ENCODE data around the gene TRIM41. TPM values are rescaled to one million over a fixed set of nuclear protein-coding genes. Genes with fewer than 3 reads are reported as not detected.
"Not testable (repeated sequence)": the region's sequence is repeated elsewhere in the genome, so short reads cannot be mapped to it uniquely, and the experiment has no call there.

The TRIM41 gene
- polyA plus RNA-seq, 1 donor from 2014 or later: 32.1 TPM

GRCh38 chr5:181263633-181264032 is 40.6 kb downstream of the TRIM41 start:
- Histone ChIP-seq H2AFZ (ENCODE audit: low read depth, low read length) (no peak overlapping the region), H3K36me3 (ENCODE audit: insufficient read depth, low read length) (no peaks in the 10 kb centered on the region), H3F3A (ENCODE audit: insufficient read depth, low read length, poor library complexity, severe bottlenecking) (no peaks in the 10 kb centered on the region), H3K79me2 (replicated peaks; ENCODE audit: insufficient read depth, low read length) (peaks cover 34% of the 10 kb centered on the region), H3K4me2 (ENCODE audit: low read length) (no peak overlapping the region), H4K20me1 (ENCODE audit: insufficient read depth) (no peaks in the 10 kb centered on the region), H3K9ac (ENCODE audit: low read length) (no peak overlapping the region), H3K4me3 (ENCODE audit: low read length) (no peak overlapping the region), H3K27me3 (ENCODE audit: insufficient read depth, low read depth, low read length) (no peaks in the 10 kb centered on the region), H3K9me3 (ENCODE audit: low read length) (no peaks in the 10 kb centered on the region), H3K27ac (ENCODE audit: low read length) (no peak overlapping the region), H3K9me2 (ENCODE audit: insufficient read depth, low read length) (no peaks in the 10 kb centered on the region)
- no peak for TF ChIP-seq POLR2AphosphoS5 (IDR thresholded peaks at IDR 0.05)

DNA sequence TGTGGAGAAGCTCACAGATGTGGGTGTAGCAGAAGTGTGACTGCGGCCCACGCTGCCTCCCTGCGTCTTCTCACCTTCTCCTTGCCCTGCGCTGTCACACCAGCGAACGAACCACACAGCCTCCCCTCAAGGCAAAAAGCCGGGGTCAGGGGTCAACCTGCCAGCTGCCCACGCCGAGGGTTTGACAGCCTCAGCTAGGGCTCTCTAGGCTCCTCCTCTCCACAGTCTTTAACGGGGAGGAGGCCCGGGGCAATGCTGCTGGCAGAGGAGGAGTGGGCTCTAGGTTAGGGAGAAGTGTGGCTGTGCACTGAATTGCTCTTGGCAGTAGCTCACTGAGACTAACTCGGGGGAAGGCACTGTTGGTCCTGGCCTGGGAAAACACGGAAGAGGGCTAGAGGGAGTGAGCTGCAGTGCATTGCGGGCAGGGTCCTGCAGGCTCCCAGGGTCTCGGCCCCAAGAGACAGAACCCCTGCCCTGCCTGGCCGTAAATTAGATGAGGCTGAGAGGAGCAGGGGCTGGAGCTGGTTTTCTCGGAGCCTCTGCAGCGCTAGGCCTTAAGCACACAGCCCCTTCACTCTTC is 42.1 kb downstream of the TRIM41 start:
- Histone ChIP-seq H3K36me3 (ENCODE audit: insufficient read depth, low read length) (no peaks in the 10 kb centered on the region), H3K27ac (ENCODE audit: low read length) (no peak overlapping the region), H3F3A (ENCODE audit: insufficient read depth, low read length, poor library complexity, severe bottlenecking) (no peaks in the 10 kb centered on the region), H3K4me3 (ENCODE audit: low read length) (no peak overlapping the region), H3K9me2 (ENCODE audit: insufficient read depth, low read length) (no peaks in the 10 kb centered on the region), H3K79me2 (replicated peaks; ENCODE audit: insufficient read depth, low read length) (peaks cover 18% of the 10 kb centered on the region), H2AFZ (ENCODE audit: low read depth, low read length) (no peak overlapping the region), H3K9me3 (ENCODE audit: low read length) (no peaks in the 10 kb centered on the region), H3K27me3 (ENCODE audit: insufficient read depth, low read depth, low read length) (no peaks in the 10 kb centered on the region), H3K9ac (ENCODE audit: low read length) (no peak overlapping the region), H3K4me2 (ENCODE audit: low read length) (no peak overlapping the region), H4K20me1 (ENCODE audit: insufficient read depth) (no peaks in the 10 kb centered on the region)
- TF ChIP-seq MXI1 (conservative IDR thresholded peaks at IDR 0.05; ENCODE audit: poor library complexity, severe bottlenecking): no peak
- TF ChIP-seq, protein P1, sequence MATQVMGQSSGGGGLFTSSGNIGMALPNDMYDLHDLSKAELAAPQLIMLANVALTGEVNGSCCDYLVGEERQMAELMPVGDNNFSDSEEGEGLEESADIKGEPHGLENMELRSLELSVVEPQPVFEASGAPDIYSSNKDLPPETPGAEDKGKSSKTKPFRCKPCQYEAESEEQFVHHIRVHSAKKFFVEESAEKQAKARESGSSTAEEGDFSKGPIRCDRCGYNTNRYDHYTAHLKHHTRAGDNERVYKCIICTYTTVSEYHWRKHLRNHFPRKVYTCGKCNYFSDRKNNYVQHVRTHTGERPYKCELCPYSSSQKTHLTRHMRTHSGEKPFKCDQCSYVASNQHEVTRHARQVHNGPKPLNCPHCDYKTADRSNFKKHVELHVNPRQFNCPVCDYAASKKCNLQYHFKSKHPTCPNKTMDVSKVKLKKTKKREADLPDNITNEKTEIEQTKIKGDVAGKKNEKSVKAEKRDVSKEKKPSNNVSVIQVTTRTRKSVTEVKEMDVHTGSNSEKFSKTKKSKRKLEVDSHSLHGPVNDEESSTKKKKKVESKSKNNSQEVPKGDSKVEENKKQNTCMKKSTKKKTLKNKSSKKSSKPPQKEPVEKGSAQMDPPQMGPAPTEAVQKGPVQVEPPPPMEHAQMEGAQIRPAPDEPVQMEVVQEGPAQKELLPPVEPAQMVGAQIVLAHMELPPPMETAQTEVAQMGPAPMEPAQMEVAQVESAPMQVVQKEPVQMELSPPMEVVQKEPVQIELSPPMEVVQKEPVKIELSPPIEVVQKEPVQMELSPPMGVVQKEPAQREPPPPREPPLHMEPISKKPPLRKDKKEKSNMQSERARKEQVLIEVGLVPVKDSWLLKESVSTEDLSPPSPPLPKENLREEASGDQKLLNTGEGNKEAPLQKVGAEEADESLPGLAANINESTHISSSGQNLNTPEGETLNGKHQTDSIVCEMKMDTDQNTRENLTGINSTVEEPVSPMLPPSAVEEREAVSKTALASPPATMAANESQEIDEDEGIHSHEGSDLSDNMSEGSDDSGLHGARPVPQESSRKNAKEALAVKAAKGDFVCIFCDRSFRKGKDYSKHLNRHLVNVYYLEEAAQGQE (IDR thresholded peaks at IDR 0.05; ENCODE audit: borderline replicate concordance): no peak
- TF ChIP-seq EZH2 (IDR thresholded peaks at IDR 0.05; ENCODE audit: borderline replicate concordance, insufficient read depth, low read length, poor library complexity, severe bottlenecking): no peak
- TF ChIP-seq POLR2AphosphoS5 (IDR thresholded peaks at IDR 0.05): no peak
- TF ChIP-seq RAD21 (conservative IDR thresholded peaks at IDR 0.05): no peak
- TF ChIP-seq TAF1 (IDR thresholded peaks at IDR 0.05; ENCODE audit: low read depth): no peak
- TF ChIP-seq, protein P2, sequence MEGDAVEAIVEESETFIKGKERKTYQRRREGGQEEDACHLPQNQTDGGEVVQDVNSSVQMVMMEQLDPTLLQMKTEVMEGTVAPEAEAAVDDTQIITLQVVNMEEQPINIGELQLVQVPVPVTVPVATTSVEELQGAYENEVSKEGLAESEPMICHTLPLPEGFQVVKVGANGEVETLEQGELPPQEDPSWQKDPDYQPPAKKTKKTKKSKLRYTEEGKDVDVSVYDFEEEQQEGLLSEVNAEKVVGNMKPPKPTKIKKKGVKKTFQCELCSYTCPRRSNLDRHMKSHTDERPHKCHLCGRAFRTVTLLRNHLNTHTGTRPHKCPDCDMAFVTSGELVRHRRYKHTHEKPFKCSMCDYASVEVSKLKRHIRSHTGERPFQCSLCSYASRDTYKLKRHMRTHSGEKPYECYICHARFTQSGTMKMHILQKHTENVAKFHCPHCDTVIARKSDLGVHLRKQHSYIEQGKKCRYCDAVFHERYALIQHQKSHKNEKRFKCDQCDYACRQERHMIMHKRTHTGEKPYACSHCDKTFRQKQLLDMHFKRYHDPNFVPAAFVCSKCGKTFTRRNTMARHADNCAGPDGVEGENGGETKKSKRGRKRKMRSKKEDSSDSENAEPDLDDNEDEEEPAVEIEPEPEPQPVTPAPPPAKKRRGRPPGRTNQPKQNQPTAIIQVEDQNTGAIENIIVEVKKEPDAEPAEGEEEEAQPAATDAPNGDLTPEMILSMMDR (IDR thresholded peaks at IDR 0.05; ENCODE audit: poor library complexity, severe bottlenecking): no peak
- TF ChIP-seq SMC3 (conservative IDR thresholded peaks at IDR 0.05; ENCODE audit: poor library complexity): no peak
- no peak for TF ChIP-seq EP300 (conservative IDR thresholded peaks at IDR 0.05; ENCODE audit: poor library complexity, severe bottlenecking)

DNA sequence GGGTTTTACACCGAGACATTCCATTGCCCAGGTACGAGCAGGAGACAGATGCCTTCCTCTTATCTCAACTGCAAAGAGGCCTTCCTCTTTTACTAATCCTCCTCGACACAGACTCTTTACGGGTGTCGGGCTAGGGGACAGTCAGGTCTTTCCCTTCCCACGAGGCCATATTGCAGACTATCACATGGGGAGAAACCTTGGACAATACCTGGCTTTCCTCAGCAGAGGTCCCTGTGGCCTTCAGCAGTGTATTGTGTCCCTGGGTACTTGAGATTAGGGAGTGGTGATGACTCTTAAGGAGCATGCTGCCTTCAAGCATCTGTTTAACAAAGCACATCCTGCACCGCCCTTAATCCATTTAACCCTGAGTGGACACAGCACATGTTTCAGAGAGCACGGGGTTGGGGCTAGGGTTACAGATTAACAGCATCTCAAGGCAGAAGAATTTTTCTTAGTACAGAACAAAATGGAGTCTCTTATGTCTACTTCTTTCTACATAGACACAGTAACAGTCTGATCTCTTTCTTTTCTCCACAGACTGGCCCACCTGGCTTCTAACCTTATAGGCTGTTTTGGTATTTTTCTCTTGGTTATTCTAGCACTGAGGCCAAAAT is 44.3 kb downstream of the TRIM41 start:
- not testable (repeated sequence) for H3K4me3 ChIP-seq (ENCODE audit: low read length); H3K9ac ChIP-seq (ENCODE audit: low read length); H3K4me2 ChIP-seq (ENCODE audit: low read length); H3K9me3 ChIP-seq (ENCODE audit: low read length); H2AFZ ChIP-seq (ENCODE audit: low read depth, low read length); H3K36me3 ChIP-seq (ENCODE audit: insufficient read depth, low read length); H3K27me3 ChIP-seq (ENCODE audit: insufficient read depth, low read depth, low read length); H3F3A ChIP-seq (ENCODE audit: insufficient read depth, low read length, poor library complexity, severe bottlenecking); H3K27ac ChIP-seq (ENCODE audit: low read length); H3K9me2 ChIP-seq (ENCODE audit: insufficient read depth, low read length); H4K20me1 ChIP-seq (ENCODE audit: insufficient read depth)
- H3K79me2 ChIP-seq (replicated peaks; ENCODE audit: insufficient read depth, low read length): peaks cover 13% of the 10 kb centered on the region

DNA sequence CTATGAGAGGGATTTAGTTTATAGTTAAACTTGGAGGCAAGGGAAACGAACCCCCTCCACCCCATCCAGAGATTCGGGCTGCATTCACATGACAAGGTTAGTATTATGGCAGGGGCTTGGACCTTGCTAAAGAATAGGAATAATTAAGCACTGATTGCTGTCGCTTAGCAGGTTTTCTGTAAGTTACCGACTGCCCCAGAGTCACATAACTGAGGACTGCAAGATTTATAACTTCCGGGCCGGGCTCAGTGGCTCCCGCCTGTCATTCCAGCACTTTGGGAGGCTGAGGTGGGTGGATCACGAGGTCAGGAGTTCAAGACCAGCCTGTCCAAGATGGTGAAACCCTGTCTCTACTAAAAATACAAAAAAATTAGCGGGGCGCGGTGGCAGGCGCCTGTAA is 44.8 kb downstream of the TRIM41 start:
- not testable (repeated sequence) for H4K20me1 ChIP-seq (ENCODE audit: insufficient read depth); H3K4me2 ChIP-seq (ENCODE audit: low read length); H3K27me3 ChIP-seq (ENCODE audit: insufficient read depth, low read depth, low read length); H3K79me2 ChIP-seq (replicated peaks; ENCODE audit: insufficient read depth, low read length); H3K36me3 ChIP-seq (ENCODE audit: insufficient read depth, low read length); H3K9me2 ChIP-seq (ENCODE audit: insufficient read depth, low read length); H3F3A ChIP-seq (ENCODE audit: insufficient read depth, low read length, poor library complexity, severe bottlenecking); H3K9ac ChIP-seq (ENCODE audit: low read length); H3K4me3 ChIP-seq (ENCODE audit: low read length); H3K9me3 ChIP-seq (ENCODE audit: low read length); H3K27ac ChIP-seq (ENCODE audit: low read length); H2AFZ ChIP-seq (ENCODE audit: low read depth, low read length)

Measured in neural cell (in vitro differentiated cells).